GM18909 (cell line): Measurements from ENCODE around the gene RGMB.
A peak's percentile ranks its signal among the peaks of the same experiment; 100 is the strongest.
"Not testable (repeated sequence)": the region's sequence is repeated elsewhere in the genome, so short reads cannot be mapped to it uniquely, and the experiment has no call there.

Experiments
- ATAC-seq: cut with Tn5 transposase; IDR thresholded peaks from one replicate; pipeline ENCODE4 v1.9.1; 2021; ENCODE audit warnings: mild to moderate bottlenecking; ENCODE audit not compliant: unreplicated experiment, poor library complexity

The RGMB gene, protein sequence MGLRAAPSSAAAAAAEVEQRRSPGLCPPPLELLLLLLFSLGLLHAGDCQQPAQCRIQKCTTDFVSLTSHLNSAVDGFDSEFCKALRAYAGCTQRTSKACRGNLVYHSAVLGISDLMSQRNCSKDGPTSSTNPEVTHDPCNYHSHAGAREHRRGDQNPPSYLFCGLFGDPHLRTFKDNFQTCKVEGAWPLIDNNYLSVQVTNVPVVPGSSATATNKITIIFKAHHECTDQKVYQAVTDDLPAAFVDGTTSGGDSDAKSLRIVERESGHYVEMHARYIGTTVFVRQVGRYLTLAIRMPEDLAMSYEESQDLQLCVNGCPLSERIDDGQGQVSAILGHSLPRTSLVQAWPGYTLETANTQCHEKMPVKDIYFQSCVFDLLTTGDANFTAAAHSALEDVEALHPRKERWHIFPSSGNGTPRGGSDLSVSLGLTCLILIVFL

DNA sequence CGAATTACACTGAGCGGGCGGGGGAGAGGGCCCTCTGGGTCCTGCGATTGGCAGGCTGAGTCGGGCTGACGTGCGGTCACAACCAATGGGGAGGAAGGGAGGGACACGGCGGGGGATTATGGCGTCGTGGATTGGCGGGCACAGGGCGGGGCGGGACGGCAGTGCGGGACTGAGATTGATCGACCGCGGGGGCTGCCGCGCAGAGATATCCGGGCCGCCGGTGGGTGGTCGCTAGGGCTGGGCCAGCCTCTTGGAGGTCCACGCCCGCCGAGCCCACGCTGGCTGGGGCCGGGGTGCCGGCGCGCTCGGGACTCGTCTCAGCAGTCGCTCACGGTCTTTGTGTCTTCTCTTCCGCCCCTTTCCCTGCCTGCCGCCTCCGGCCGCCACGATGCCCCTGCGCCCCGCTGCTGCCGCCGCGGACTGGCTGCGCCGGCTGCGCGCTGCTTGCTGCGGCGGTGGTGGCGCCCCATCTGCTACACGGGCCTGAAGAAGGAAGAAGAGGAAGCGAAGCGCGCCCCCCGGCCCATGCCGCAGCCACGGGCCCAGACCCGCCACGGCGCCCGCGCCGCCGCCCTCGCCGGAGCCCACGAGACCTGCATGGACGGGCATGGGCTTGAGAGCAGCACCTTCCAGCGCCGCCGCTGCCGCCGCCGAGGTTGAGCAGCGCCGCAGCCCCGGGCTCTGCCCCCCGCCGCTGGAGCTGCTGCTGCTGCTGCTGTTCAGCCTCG lies at the start of gene RGMB:
RGMB (plus strand) TSS at position 200 of the 728 bp plus-strand sequence; CDS start at position 608, 408 bp downstream.
- ATAC-seq = peak; percentile 85

DNA sequence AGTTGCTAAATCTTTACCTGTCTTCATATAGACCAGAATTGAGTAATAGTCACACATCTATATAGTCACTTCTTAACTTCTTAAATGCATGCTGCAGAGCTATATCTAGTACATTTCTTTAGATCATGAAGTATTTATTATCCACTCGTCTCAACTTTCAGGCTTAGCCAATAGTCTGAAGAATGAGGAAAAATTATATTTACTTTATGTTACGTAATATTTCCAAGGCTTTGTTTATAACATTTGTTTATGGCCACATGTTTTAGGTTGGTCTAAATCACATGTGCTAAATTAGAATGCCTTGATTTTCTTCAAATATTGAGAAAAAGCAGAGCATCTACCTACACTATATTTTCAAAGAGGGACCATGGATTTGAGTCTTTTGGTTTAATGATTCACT lies 47.2 kb upstream of the RGMB start:
- ATAC-seq = no peak

DNA sequence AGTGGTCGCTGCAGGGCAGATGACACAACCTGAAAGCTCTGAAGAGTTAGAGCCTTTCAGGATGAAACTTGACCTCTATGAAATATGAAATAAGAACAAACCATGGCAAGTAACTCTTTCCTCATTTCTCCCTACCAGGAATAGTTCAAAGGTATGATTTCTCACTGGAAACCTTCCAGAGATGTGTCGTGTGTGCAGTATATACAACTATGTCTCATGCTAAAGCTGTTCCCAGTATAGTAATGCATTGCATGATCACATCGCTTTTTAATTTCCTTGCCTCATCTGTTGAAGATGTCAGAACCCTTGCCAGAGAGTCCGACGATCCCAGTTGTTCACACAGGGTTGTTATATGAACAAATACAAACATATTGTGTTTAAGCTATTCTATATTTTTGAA lies 45.8 kb upstream of the RGMB start:
- ATAC-seq = no peak

DNA sequence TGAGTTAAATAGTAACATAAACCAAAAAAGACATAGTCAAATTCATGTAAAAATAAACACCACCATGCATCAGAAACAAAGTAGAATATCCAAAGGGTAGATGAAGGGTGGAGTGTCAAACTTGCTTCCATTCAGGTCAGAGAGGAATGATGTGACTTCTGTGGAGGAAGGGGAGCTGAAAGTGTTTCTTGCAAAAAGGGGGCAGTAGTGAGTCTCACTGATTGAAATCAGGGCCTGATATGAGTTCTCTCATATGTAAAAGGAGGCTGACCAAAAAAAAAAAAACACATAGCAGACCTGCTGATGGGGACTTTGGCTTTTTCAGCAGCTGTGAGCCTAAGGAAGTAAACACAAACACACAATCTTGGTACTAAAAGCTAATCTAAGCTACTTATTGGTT lies 38.8 kb upstream of the RGMB start:
- ATAC-seq = no peak

DNA sequence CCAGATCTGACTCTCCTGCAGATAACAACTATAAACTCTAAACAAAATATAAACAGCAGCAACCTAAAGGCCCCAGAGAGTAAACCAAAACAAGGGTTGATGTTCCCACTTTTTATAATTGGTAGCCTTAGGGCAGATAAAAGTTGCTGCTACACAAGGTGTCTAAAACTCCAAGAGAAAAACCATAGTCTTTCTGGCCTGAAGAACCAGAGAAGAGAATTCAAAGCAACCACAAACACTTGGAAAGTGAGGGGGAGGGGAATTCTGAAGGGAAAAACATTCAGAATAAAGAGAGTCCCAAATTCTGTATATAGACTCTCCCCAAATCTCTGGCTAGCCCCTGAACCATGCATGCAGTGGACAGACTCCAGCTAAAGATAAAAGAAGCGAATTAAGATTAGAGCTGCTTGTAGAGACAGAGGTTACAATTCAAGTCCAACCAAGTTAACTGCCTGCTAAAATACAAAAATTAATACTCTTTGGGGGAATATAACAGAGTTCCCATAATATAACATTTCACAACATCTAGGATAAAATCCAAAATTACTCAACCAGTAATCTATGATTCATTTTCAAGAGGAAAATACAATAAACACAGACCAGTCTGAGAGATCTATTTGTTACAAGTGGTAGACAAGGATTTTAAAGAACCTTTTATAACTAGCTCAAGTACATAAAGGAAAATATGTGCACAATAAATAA lies 37.5 kb upstream of the RGMB start:
- ATAC-seq = no peak

DNA sequence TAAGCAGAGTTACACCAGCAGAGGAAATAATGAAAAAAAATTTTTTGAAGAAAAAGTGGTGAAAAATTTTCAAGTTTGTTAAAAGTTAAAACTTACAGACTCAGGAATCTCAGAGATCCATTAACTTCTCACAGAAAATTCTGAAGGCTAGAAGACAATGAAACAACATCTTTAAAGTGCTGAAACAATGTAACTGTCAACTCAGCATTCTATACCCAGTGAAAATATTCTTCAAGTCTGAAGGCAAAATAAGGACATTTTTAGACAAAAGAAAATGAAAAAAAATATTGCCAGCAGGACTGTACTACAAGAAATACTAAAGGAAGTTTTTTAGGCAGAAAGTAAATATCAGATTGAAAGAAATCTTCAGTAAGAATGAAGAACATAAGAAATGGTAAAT lies 36.7 kb upstream of the RGMB start:
- no peak for ATAC-seq

DNA sequence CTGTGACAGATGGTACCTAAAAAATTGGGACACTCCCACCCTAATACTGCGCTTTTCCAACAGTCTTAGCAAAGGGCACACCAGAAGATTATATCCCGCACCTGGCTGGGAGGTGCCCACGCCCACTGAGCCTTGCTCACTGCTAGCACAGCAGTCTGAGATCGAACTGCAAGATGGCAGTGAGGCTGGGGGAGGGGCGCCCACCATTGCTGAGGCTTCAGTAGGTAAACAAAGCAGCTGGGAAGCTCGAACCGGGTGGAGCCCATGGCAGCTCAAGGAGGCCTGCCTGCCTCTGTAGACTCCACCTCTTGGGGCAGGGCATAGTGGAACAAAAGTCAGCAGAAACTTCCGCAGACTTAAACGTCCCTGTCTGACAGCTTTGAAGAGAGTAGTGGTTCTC lies 36.0 kb upstream of the RGMB start:
- ATAC-seq = not testable (repeated sequence)

DNA sequence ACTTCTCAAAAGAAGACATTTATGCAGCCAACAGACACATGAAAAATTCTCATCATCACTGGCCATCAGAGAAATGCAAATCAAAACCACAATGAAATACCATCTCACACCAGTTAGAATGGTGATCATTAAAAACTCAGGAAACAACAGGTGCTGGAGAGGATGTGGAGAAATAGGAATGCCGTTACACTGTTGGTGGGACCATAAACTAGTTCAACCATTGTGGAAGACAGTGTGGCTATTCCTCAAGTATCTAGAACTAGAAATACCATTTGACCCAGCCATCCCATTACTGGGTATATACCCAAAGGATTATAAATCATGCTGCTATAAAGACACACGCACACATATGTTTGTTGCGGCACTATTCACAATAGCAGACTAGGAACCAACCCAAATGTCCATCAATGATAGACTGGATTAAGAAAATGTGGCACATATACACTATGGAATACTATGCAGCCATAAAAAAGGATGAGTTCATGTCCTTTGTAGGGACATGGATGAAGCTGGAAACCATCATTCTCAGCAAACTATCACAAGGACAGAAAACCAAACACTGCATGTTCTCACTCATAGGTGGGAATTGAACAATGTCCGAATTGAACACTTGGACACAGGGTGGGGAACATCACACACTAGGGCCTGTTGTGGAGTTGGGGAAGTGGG lies 34.8 kb upstream of the RGMB start:
- not testable (repeated sequence) for ATAC-seq

DNA sequence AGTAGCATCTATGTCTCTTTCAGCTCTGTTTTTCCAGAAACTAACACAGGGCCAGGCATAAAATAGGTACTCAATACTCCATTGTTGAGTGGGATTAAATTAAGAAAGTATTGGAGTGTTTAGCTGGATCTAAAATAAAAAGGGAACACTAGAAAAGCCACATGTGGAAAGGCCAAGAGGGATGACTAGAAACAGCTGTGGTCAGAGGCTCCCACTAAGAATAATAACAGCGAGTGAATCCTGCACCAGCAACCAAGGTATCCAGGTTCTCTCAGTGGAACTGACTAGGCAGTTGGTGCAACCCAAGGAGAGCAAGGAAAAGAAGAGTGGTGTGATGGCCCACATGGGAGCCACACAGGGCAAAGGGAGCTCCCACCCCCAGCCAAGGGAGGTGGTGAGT lies 31.5 kb upstream of the RGMB start:
- no peak for ATAC-seq

DNA sequence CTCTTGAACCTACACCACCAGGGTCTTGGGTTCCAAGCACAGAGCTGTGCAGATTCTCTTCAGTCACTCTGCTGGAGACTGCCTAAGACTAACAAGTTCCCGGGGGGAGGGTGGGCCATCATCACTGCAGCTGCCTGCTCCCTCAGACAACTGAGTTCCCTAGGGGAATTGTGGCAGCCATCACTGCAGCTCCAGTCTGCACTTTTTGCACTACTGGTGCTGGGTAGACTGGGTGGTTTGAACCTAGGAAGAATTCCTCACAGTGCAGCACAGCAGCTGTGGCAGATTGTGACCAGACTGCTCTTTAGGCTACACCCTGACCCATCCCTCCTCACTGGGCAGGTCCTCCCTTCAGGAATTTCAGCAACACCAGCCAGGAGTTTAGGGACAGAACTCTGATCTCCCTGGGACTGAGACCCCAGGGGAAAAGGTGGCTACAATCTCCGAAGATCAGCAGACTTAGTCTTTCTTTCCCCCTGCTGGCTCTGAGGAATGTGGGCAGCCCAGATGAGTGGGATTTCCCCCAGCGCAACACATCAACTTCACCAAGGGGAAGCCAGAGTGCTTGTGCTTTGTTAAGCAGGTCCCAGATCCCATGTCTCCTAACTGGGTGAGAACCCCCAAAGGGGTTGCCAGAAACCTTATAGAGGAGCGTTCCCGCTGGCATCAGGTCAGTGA lies 30.9 kb upstream of the RGMB start:
- no peak for ATAC-seq

DNA sequence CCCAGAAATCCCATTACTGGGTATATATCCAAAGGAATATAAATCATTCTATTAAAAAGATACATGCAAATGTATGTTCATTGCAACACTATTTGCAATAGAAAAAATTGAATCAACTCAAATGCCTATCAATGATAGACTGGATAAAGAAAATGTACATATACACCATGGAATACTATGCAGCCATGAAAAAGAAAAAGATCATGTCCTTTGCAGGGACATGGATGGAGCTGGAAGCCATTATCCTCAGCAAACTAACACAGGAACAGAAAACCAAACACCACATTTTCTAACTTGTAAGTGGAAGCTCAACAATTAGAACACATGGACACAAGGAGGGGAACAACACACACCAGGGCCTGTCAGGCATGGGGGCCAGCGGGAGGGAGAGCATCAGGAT lies 25.2 kb upstream of the RGMB start:
- ATAC-seq = not testable (repeated sequence)

DNA sequence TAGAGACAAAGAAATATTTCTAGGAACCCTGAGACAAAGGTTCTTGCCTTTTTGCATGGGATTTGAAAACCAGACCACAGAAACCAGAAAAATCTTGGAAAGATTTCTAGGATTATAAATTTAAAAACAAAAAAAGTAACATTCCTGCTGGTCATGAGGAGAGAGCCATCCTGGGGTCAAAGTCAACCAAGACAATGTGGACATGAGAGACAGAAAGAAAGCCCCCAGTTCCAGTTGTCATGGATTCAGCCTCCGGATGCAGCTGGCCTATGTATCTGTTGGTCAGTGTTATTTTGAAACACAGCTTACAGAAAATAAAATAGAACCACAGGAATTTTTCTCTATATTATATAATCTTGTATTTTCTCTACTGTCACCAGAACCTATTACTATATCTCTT lies 24.4 kb upstream of the RGMB start:
- no peak for ATAC-seq

DNA sequence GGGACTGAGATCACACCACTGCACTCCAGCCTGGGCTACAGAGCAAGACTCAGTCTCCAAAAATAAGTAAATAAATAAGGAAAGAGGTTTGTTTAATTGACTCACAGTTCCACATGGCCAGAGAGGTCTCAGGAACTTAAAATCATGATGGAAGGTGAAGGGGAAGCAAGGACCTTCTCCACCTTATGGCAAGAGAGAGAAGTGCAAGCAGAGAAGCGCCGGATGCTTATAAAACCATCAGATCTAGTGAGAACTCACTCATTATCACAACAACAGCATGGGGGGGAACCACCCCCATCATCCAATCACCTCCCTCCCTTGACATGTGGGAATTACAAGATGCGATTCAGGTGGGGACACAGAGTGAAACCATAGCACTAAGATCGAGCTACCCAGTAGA lies 22.8 kb upstream of the RGMB start:
- ATAC-seq = peak; percentile 89

DNA sequence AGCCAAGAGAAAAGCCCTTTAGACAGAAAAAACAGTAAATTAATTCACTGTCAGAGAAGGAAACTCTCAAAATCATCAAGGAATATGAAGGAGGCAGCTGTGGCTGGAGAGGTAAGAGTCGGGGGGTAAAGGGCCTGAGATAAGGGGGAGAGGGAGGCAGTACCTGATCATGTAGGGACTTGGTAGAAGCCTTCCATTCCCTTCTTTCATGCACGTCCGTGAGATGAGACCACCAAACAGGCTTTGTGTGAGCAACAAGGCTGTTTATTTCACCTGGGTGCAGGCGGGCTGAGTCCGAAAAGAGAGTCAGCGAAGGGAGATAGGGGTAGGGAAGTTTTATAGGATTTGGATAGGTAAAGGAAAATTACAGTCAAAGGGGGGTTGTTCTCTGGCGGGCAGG lies 21.1 kb upstream of the RGMB start:
- not testable (repeated sequence) for ATAC-seq

DNA sequence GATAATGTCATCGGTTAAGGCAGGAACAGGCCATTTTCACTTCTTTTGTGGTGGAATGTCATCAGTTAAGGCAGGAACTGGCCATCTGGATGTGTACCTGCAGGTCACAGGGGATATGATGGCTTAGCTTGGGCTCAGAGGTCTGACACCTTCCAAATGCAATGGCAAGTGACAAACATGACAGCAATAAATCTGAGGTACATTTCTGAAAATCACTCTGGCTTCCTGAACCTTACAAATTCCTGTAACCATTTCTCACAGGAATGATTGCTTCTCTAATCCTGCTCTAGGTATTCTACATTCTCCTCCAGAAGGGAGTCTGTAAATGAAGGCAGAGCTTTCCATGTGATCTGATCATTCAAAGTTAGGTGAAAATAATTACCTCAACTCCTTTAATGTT lies 20.7 kb upstream of the RGMB start:
- ATAC-seq = not testable (repeated sequence)

DNA sequence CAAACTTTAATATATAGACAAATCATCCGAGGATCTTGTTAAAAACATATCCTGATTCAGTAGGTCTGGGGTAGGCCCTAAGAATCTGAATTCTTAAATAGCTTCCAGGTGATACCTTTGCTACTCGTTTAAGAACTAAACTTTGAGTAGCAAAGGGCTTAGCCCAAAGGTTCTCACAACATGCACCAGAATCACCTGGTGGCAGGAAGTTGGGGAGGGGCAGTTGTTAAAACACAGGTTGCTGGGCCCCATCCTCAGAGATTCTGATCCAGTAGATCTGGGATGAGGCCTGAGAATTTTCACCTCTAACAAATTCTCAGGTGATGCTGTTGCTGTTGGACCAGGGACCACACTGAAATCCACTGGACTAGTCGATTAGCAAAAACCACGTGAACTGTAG lies 20.0 kb upstream of the RGMB start:
- ATAC-seq = no peak

DNA sequence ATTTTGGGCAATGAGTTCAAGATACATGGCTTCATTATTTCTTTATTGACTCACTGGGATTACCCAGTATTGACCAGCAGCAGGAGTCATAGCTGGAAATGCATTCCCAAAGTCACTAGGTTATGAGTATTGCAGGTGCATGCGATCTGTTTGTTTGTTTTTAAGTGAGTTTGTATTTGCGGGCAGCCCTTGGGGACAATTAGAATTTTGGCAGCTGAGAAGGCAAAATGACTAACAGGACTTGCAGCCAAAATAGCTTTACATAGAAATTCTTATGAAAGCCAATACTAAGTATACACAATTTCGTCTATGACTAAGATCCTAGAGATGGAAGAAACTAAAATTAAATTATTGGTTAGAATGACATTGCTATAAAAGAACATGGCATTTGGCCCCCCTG lies 18.1 kb upstream of the RGMB start:
- ATAC-seq = no peak

DNA sequence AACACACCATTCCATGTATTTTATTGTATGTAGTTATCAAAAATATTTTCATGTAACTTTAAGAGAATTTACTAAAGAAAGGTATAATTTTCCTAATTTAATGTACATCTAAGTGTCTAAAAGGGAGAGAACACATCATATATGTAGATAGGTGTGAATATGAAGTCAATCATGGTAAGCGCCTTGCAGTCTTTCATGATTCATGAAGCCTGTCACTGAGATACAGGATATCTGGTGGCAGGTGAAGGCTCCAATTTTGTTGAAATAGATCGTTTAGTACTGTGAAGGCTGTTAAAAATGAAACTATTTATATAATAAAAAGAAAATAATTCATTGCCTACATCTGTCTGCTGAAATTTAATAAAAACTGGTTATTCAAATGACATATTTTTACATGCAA lies 15.5 kb upstream of the RGMB start:
- ATAC-seq = no peak

DNA sequence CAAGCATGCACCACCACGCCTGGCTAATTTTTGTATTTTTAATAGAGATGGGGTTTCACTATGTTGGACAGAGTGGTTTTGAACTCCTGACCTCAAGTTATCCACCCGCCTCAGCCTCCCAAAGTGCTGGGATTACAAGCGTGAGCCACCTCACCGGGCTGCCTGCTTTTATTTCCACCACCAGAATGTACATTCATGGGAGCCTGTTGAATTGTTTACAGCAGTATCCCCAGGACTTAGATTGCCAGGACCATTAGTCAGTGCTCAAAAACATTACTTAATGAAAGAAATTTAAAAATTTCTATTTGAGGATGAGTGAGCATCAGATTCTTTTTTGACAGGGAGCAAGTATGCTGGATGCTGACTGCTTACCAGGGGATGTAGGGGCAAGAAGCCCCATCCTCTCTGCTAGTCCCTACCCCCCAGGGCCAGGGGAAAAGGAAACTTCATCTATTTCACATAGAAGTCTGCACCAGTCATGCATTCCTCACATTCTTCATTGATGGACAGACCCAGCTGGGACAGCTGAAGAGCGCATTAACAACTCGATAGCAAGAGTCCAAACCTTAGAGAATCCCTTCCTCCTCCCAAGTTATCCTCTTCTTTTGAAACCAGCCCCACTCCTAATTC lies 10.3 kb upstream of the RGMB start:
- no peak for ATAC-seq

DNA sequence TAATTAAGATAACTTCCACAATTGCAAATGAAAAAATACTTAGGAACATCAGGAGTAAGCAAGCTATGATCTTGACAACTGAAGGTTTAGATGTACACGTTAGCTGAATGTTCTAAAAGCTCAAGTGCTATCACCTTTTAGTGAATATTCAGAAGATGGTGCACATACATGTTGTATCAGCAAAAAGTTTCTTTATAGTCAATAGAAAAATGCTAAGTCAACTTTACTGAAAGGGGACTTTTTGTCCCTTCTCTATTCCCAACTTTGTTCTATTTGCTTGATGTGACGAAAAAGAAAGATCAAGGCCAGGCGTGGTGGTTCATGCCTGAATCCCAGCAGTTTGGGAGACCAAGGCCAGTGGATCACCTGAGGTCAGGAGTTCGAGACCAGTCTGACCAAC lies 7.6 kb upstream of the RGMB start:
- ATAC-seq = no peak
